SHP77 (cell line): ENCODE data around the gene TTC7B.

ENCODE experiments used
- DNase-seq, 2 experiments: peaks; one replicate each; lab custom pipeline; 2025; lab: John Stamatoyannopoulos, UW

TTC7B gene

DNA sequence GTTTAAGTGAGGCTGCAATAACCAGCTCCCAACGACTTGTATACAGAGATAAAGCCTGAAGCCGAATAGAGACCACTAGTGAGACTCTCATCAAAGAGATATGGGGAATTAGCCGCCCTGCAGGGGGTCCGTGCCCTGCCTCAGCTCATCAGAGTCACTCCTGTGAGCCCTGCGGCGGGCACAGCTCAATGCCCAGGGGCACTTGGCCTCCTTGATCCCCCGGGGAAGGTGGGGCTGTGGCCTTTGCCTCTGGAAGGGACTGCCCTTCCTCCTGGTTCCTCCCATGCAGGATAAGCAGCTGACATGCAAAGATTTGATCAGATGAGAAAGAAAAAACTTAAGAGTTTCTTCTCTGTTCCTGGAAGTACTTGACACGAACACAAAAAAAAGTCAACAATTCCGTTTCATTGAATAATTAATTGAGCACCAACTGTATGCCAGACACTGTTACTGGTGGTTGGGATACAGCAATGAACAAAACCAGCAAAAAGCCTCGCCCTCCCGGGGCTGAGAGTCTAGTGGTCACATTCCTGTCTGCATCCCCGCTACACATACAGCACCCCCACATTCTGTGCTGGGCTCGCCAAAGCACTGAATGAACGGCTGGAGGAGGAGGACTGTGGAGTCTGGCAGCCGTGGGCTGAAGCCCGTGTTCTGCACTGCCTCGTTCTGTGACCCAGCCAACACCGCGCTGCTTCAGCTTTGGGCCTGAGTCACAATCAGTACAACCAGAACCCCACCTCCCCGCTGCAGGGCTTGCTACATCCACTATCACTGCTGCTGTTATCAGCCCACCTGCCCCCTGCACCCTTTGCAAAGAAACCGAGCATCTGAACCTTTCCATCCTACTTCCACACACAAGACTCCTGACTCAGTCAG, 10.3 kb downstream of the TTC7B start:
- no peak for DNase-seq

DNA sequence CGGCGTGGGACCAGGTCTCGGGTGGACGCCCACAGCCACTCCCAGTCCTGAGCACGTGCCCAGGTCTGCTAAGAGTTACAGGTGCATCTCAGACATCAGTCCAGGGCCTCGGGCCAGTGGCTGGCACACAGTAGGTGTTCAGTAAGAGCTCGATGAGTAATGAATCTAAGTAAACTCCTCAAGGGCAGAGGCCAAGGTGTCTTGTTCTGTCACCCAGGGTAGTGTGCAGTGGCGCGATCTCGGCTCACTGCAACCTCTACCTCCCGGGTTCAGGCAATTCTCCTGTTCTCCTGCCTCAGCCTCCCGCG, 11.2 kb downstream of the TTC7B start:
- no peak for DNase-seq

GRCh38 chr14:90804292-90805083, 11.7 kb downstream of the TTC7B start:
- no peak for DNase-seq

DNA sequence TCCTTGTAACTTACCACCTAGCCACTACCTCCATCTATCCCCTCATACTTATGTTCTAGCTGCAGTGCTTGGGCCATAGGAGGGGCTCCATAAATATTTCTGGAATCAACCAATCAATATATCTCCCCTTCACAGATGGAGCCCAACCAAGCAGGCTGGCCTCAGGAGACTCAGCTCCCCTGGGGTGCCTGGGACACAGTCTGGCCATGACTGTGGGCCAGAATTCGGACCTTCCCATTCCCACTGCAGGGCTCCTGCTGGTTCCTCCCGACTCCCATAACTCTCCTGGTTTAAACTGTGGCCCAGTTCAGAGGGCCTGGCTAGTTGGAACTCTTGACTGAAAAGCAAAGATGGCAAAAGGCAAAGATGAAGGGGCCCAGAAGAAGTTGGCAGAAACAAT, 13.0 kb downstream of the TTC7B start:
- DNase-seq = no peak

- DNase-seq = no peak
Measured at GRCh38 chr14:90799420-90799819, 16.8 kb downstream of the TTC7B start.

- no peak for DNase-seq
Measured at GRCh38 chr14:90797919-90798318, 18.3 kb downstream of the TTC7B start.

- no peak for DNase-seq
Measured at GRCh38 chr14:90797451-90797850, 18.8 kb downstream of the TTC7B start.

GRCh38 chr14:90796329-90796728, 19.9 kb downstream of the TTC7B start:
- DNase-seq = no peak

DNA sequence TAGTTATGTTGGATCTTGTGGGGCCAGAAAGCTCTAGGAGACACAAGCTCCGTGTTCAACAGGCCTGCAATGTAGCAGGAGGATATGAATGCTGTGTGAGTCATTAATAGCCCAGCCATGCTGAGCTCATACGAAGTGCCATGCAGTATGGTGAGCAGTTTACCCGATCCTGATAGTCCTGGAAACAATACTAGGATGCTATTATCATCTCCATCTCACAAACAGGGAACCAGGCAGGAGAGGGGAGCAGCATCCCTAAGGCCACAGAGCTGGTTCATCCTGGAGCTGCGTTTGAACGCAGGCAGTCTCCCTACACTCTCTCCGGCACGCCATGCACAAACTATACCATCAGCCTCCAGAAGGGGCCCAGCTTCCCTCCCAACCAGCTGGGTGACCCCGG, 20.5 kb downstream of the TTC7B start:
- DNase-seq = no peak

GRCh38 chr14:90791486-90791885, 24.7 kb downstream of the TTC7B start:
- no peak for DNase-seq

DNA sequence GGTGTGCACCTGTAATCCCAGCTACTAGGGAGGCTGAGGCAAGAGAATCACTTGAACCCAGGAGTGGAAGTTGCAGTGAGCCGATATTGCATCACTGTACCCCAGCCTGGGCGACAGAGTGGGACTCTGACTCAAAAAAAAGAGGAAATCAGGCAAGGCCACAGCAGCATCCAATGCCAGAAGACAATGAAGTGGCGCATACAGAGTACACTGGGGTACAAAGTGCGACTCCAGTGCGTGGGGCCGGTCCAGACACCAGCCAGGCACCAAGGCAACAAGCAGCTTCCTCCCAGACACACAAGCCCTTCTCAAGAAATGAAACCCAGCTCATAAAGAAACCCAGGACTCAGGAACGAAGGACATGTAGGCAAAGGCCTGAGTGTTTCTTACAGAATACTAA, 28.2 kb downstream of the TTC7B start:
- DNase-seq = no peak

DNA sequence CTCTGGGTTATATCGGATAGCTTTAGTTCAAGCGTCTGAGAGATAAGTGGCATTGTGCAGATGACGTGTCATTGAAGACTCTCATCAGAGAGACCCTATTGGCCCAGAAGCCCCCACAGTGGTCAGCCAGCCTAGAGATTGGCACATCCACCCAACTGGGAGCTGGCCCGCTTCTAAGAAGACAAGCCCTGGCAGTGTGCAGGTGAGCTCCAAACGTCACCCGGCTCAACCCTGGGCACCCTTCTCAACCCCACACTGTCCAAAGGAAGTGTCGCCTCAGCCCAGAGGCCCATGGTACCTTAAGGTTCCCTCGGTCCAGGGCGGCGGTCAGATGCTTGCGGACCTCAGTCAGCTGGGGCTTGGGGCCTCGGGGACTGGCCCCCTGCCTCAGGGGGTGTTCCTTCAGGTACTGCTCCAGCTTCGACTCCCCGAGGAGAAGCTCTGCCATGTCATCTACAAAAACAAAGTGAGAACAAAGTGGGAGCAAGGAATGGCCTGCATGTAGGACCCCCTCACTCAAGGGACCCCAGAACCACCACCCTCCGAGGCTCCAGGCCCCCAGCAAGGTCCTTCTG, 30.3 kb downstream of the TTC7B start:
- no peak for DNase-seq

GRCh38 chr14:90785471-90785870, 30.8 kb downstream of the TTC7B start:
- DNase-seq = no peak

GRCh38 chr14:90784621-90785270, 31.5 kb downstream of the TTC7B start:
- no peak for DNase-seq

DNA sequence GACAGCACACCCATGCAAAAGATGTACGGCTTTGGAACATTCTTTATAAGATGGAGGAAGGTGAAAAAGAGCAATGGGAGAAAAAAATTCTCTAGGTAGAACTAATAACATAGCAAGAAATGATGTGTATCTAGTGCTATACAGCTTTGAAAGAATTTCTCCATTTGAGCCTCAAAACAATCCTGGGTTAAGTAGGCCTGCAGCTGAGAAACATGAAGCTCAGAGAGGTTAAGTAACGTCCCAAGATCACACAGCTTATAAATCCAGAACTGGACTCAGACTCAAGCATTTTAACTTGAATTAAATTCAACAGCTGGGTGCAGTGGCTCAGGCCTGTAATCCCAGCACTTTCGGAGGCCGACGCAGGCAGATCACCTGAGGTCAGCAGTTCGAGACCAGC, 32.9 kb downstream of the TTC7B start:
- DNase-seq = no peak

- no peak for DNase-seq
Measured at GRCh38 chr14:90782892-90783291, 33.3 kb downstream of the TTC7B start.

- DNase-seq = no peak
Measured at GRCh38 chr14:90781876-90782275, 34.4 kb downstream of the TTC7B start.

DNA sequence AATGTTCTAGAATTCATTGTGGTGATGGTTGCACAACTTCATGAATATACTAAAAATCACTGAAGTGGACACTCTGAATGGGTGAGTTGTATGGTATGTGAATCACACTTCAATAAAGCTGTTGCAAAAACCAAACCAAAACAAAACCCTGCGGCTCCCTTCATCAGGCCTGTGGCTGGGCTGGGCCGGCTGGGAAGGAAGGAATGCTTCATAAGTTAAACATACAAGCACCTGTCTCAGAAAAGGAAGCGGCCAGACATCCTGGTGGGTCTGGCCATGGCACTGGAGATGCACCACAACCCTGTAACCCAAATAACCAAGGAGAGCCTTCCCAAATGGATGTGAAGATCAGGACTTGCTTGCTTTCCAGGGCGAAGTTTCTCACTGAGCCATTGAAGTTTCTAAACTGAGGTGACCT, 34.9 kb downstream of the TTC7B start:
- DNase-seq = no peak

GRCh38 chr14:90780519-90780918, 35.7 kb downstream of the TTC7B start:
- no peak for DNase-seq

DNA sequence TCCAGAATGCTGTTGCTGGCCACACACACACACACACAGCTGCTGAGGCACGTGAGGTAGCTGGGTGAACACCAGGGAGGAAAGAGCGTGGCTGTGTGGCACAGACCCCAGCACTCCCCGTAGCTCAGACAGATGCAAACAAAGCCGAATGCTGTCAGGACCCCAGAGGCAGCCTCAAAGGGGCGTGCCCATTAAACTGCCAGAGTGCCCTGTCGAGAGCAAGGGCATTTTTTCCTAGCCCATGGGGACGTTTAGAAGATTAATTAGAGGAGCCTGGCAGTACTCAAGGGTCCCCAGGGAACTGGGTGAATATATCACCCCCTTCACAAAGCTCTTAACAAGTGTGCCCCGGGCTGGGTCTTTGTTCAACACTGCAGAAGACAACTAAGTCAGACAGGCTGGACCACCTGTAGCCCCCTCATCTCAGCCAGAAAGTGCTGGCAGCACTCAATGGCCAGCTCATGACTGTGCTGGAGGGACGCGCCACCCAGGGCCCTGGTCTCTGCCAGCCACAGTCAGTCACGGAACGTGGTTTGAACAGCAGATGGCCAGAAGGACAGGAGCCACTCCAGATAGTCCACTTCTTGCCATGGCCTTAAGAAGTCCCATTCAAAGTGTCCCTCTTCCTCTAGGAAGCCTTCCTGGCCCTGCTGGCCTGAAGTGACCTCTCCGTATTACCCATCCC, 37.5 kb downstream of the TTC7B start:
- no peak for DNase-seq

DNA sequence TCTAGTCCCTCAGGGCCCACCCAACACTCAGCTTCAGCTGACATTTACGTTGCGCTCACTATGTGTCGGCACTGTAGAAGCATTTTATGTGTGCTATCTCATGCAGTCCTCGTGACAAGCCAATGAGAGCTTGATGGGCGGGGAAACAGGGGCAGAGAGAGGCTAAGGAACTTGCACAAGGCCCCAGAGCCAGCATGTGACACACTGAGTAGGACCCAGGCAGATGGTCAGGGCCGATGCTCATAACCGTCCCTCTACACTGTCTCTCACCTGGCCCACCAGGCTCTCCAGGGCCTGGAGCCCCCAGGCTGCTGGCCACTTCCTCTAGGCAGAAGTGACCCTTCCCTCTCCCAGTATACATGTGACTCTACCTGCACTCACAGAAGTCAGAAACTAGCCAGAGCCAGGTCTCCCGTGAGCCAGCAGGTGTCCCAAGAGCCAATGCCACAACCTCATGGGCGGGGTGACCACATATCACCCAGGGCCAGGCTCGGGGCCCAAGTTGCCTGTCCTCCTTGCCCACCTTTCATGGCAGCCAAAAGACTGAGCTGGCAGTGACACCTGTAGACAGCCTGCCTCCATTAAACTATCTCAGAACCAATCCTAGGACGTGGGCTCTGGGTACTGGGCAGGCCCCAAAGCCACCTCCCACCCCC, 38.3 kb downstream of the TTC7B start:
- DNase-seq = no peak
